Right lobe of liver (tissue), 6 donors: ENCODE results near the gene DDTL. TPM values are rescaled to one million over a fixed set of nuclear protein-coding genes. Genes with fewer than 3 reads are reported as not detected.

Experiments used
- ATAC-seq, 4 donors: fragments of 200-7000 bp; cut with Tn5 transposase; one replicate each; pipeline ENCODE4 v1.9.1; 2020; ENCODE audit warnings: mild to moderate bottlenecking in 4 of 4, moderate library complexity in 4 of 4
- DNase-seq, 3 donors: peaks; one replicate each; pipeline ENCODE4 v3.0.0-alpha.2; 2020
- H3K27ac ChIP-seq, 3 donors: fragments of 200-600 bp; one replicate each; pipeline ENCODE4 v1.8.0; 2022
- H3K27me3 ChIP-seq, 2 donors: fragments of 200-600 bp; one replicate each; pipeline ENCODE4 v1.8.0; 2022
- H3K36me3 ChIP-seq, 4 donors: fragments of 200-600 bp; sonication (generic) in 1 of 4; one replicate each; pipeline versions ENCODE4 v1.5.1 to v1.8.0; 2017 to 2022; ENCODE audit warnings: control low read depth in 1 of 4
- H3K4me1 ChIP-seq, 4 donors: fragments of 200-600 bp; sonication (generic) in 1 of 4; one replicate each; pipeline versions ENCODE4 v1.5.1 to v1.8.0; 2017 to 2022; ENCODE audit warnings: control low read depth in 1 of 4
- H3K4me3 ChIP-seq, 3 donors: fragments of 200-600 bp; one replicate each; pipeline ENCODE4 v1.8.0; 2022
- H3K9me3 ChIP-seq, 4 donors: fragments of 200-600 bp; sonication (generic) in 1 of 4; one replicate each; pipeline versions ENCODE4 v1.5.1 to v1.8.0; 2017 to 2022; ENCODE audit warnings: control low read depth in 1 of 4
- CTCF ChIP-seq, 4 donors: fragments of 200-600 bp in 3 of 4; fragments of 450-650 bp in 1 of 4; IDR thresholded peaks; one replicate each; pipeline versions ENCODE4 v1.5.1 to v1.8.0; 2016 to 2022; ENCODE audit warnings: antibody characterized with exemption in 4 of 4, mild to moderate bottlenecking in 2 of 4
- POLR2A ChIP-seq: fragments of 450-650 bp; IDR thresholded peaks from one replicate; pipeline ENCODE4 v1.6.1; 2017; ENCODE audit warnings: antibody characterized with exemption, mild to moderate bottlenecking
- WGBS: methylation state at CpG from one replicate; pipeline ENCODE4 v1.1.6; 2018; ENCODE audit warnings: low coverage, low lambda C conversion rate; ENCODE audit not compliant: insufficient coverage; ENCODE audit errors: missing lambda C conversion rate; 5-methylcytosine and 5-hydroxymethylcytosine counted together
- intact Hi-C, 2 donors: fragments of 100-400 bp; cut with DNase I; formaldehyde crosslinking; loops; one replicate each; pipeline versions ENCODE4 v1.11.2 to v1.14.1; 2022
- total RNA-seq, 6 experiments: library from RNA; depleted of rRNA in 2 of 6; stranded (reverse); fragments of >200 nt in 2 of 6; fragmentation: NEBNext Ultra II Directional in 3 of 6; extraction: Animal tissue kit (Norgen Biotek cat#: 25700) in 3 of 6; gene quantifications; one replicate each; pipeline versions ENCODE4 v1.1.0 to v1.2.4, GENCODE V29; 2016 to 2023
- donor health status: DM: no; HTN: yes; CAD: no.
- donor health status: DM: no; HTN: no; CAD: no.
- donor health status: DM: no; HTN: no; CAD: no.
- donor health status: DM: no; HTN: yes; CAD: no.
- donor health status: DM: no; HTN: yes; CAD: no.

DDTL gene
- total RNA-seq, 6 experiments from 2014 or later: 3.5 to 7.1 TPM; not detected in 4

GRCh38 chr22:24001314-24001713 lies 34.6 kb downstream of the DDTL start:
- H3K27me3 ChIP-seq: no peaks in the 10 kb centered on the region
- ATAC-seq (no peak), DNase-seq (no peak)
- 77% methylated on average over 6 of the region's 9 CpGs for WGBS
- no peaks in the 10 kb centered on the region for H3K9me3 ChIP-seq
- TF ChIP-seq CTCF (IDR thresholded peaks at IDR 0.05) (no peak), POLR2A (no peak)
- no peak overlapping the region for H3K27ac ChIP-seq
- H3K36me3 ChIP-seq: no peaks in the 10 kb centered on the region
- no peaks in the 10 kb centered on the region for H3K4me1 ChIP-seq
- intact Hi-C loops: no loop called here
- no peak overlapping the region for H3K4me3 ChIP-seq

GRCh38 chr22:24002272-24002671 lies 35.6 kb downstream of the DDTL start:
- no peaks in the 10 kb centered on the region for H3K4me1 ChIP-seq
- no peaks in the 10 kb centered on the region for H3K36me3 ChIP-seq
- no peak for DNase-seq
- H3K9me3 ChIP-seq: no peaks in the 10 kb centered on the region
- TF ChIP-seq POLR2A: no peak
- no peak for TF ChIP-seq CTCF (IDR thresholded peaks at IDR 0.05)
- no peak for ATAC-seq
- 63% methylated on average over 5 of the region's 10 CpGs for WGBS
- H3K27me3 ChIP-seq: no peaks in the 10 kb centered on the region
- H3K4me3 ChIP-seq: no peak overlapping the region
- intact Hi-C loops: no loop called here
- no peak overlapping the region for H3K27ac ChIP-seq

- Histone ChIP-seq H3K4me1 (no peaks in the 10 kb centered on the region), H3K9me3 (no peaks in the 10 kb centered on the region), H3K27ac (no peak overlapping the region), H3K4me3 (no peak overlapping the region), H3K36me3 (no peaks in the 10 kb centered on the region), H3K27me3 (no peaks in the 10 kb centered on the region)
- DNase-seq: no peak
- ATAC-seq: no peak
- TF ChIP-seq CTCF (IDR thresholded peaks at IDR 0.05): no peak
- TF ChIP-seq POLR2A: no peak
- intact Hi-C loops: no loop called here
- 67% methylated on average over 5 of the region's 5 CpGs for WGBS
Measured at GRCh38 chr22:24002851-24003250, 36.2 kb downstream of the DDTL start.

GRCh38 chr22:24003887-24004286 lies 37.2 kb downstream of the DDTL start:
- no peaks in the 10 kb centered on the region for H3K9me3 ChIP-seq
- ATAC-seq (peak in 1 of 4 donors; percentile 1), DNase-seq (no peak)
- intact Hi-C loops: no loop called here
- no peak overlapping the region for H3K4me3 ChIP-seq
- TF ChIP-seq POLR2A: no peak
- no peak for TF ChIP-seq CTCF (IDR thresholded peaks at IDR 0.05)
- no peaks in the 10 kb centered on the region for H3K36me3 ChIP-seq
- H3K27ac ChIP-seq: no peak overlapping the region
- 77% methylated on average over 7 of the region's 9 CpGs for WGBS
- H3K27me3 ChIP-seq: no peaks in the 10 kb centered on the region
- no peaks in the 10 kb centered on the region for H3K4me1 ChIP-seq

GRCh38 chr22:24005201-24005600 lies 38.5 kb downstream of the DDTL start, which contains the start of gene GSTT4:
TSS of gene GSTT4 (minus strand) at chr22:24005453. CDS start at chr22:24005356, 97 bp downstream.
- no peaks in the 10 kb centered on the region for H3K36me3 ChIP-seq
- H3K27ac ChIP-seq: no peak within 1 kb of the TSS
- intact Hi-C loops: no loop called here

More at GRCh38 chr22:24005201-24005600, 38.5 kb downstream of the DDTL start, which contains the start of gene GSTT4:
- H3K27me3 ChIP-seq: no peaks in the 10 kb centered on the region
- no peak for DNase-seq
- ATAC-seq: peak in 2 of 4 donors; percentile 41 to 42
- H3K4me3 ChIP-seq: no peak within 1 kb of the TSS
- H3K9me3 ChIP-seq: no peaks in the 10 kb centered on the region
- 63% methylated on average over 6 of the region's 6 CpGs for WGBS
- H3K4me1 ChIP-seq: no peaks in the 10 kb centered on the region
- TF ChIP-seq POLR2A: no peak
- TF ChIP-seq CTCF (IDR thresholded peaks at IDR 0.05): no peak
